Measurements from ENCODE around the gene ACBD5.

GRCh38 chr10:27152687-27153086 lies 87.9 kb downstream of the ACBD5 start:
- TF ChIP-seq CTCF (IDR thresholded peaks at IDR 0.05) (no peak), POLR2AphosphoS5 (IDR thresholded peaks at IDR 0.05) (no peak)

All from upper lobe of left lung (tissue), 4 donors.